ENCODE data around the gene LOX.

DNA sequence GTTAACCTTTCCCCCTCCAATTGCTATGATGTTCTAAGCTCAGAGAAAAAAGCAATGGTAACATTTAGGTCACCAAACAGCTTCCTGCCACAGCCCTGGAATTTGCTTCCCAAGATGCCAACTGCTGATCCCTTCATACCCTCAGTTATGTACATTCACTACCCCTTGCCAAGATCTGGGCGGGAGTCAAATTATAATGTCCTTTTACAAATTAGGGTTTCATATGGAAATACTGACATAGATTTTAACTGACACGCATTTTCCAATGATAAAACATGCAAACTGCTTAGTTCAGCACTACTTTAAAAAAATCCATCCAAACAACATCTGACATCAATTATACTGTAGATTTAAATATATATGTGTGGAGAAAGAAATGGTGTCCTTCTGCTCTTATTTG is 5.0 kb downstream of the LOX start:
- TF ChIP-seq POLR2A (IDR thresholded peaks at IDR 0.05) (no peak), EP300 (IDR thresholded peaks at IDR 0.05) (no peak)
- TF ChIP-seq, protein P1, sequence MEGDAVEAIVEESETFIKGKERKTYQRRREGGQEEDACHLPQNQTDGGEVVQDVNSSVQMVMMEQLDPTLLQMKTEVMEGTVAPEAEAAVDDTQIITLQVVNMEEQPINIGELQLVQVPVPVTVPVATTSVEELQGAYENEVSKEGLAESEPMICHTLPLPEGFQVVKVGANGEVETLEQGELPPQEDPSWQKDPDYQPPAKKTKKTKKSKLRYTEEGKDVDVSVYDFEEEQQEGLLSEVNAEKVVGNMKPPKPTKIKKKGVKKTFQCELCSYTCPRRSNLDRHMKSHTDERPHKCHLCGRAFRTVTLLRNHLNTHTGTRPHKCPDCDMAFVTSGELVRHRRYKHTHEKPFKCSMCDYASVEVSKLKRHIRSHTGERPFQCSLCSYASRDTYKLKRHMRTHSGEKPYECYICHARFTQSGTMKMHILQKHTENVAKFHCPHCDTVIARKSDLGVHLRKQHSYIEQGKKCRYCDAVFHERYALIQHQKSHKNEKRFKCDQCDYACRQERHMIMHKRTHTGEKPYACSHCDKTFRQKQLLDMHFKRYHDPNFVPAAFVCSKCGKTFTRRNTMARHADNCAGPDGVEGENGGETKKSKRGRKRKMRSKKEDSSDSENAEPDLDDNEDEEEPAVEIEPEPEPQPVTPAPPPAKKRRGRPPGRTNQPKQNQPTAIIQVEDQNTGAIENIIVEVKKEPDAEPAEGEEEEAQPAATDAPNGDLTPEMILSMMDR (IDR thresholded peaks at IDR 0.05) = no peak
